C1 segment of cervical spinal cord (tissue), 14 donors: ENCODE measurements around the gene C16orf54.
"Not testable (repeated sequence)": the region's sequence is repeated elsewhere in the genome, so short reads cannot be mapped to it uniquely, and the experiment has no call there.

ENCODE experiments used
- DNase-seq, 14 donors: peaks; one replicate each; lab custom pipeline; 2025; lab: John Stamatoyannopoulos, UW

C16orf54 gene

GRCh38 chr16:29708917-29709600 lies 36.7 kb downstream of the C16orf54 start:
- no peak for DNase-seq

- not testable (repeated sequence) for DNase-seq
These were observed 38.6 kb downstream of the C16orf54 start for GRCh38 chr16:29707160-29707559.

- DNase-seq = no peak
These were observed 40.8 kb downstream of the C16orf54 start for GRCh38 chr16:29705030-29705429.

GRCh38 chr16:29702269-29702668 lies 43.5 kb downstream of the C16orf54 start:
- no peak for DNase-seq

- DNase-seq = no peak
These were observed 44.6 kb downstream of the C16orf54 start for GRCh38 chr16:29701214-29701555.

- DNase-seq = peak in 9 of 14 donors; percentile 3 to 44 (median 23)
These were observed 45.4 kb downstream of the C16orf54 start for GRCh38 chr16:29700253-29700987.

- DNase-seq = no peak
These were observed 46.2 kb downstream of the C16orf54 start for GRCh38 chr16:29699324-29700219.

GRCh38 chr16:29698484-29699323 lies 47.1 kb downstream of the C16orf54 start:
- DNase-seq = no peak

- no peak for DNase-seq
These were observed 47.7 kb downstream of the C16orf54 start for GRCh38 chr16:29698042-29698441.

GRCh38 chr16:29697391-29697790 lies 48.4 kb downstream of the C16orf54 start:
- DNase-seq = no peak

GRCh38 chr16:29696881-29697331 lies 48.9 kb downstream of the C16orf54 start:
- DNase-seq = no peak

GRCh38 chr16:29695675-29696074 lies 50.1 kb downstream of the C16orf54 start:
- DNase-seq = not testable (repeated sequence)

- DNase-seq = peak in 5 of 14 donors; percentile 2 to 20 (median 12)
These were observed 51.2 kb downstream of the C16orf54 start for GRCh38 chr16:29694384-29695195.

- DNase-seq = not testable (repeated sequence)
These were observed 53.2 kb downstream of the C16orf54 start for GRCh38 chr16:29692606-29693005.
